Type B pancreatic cell (in vitro differentiated cells): ENCODE measurements around the gene THSD4. TPM values are rescaled to one million over a fixed set of nuclear protein-coding genes. Genes with fewer than 3 reads are reported as not detected.

Experiments used
- DNase-seq: peaks from one replicate; pipeline ENCODE4 v3.0.0; 2021; ENCODE audit warnings: mixed read lengths; ENCODE audit not compliant: unreplicated experiment; ENCODE audit errors: extremely low spot score
- H3K27ac Mint-ChIP-seq: 2 replicates; pipeline ENCODE4 v1.8.0; 2021; ENCODE audit warnings: mild to moderate bottlenecking, mixed read lengths
- H3K27me3 Mint-ChIP-seq: 2 replicates; pipeline ENCODE4 v1.8.0; 2021; ENCODE audit warnings: mixed read lengths
- H3K36me3 Mint-ChIP-seq: 2 replicates; pipeline ENCODE4 v1.8.0; 2021; ENCODE audit warnings: mixed read lengths
- H3K4me1 Mint-ChIP-seq: one replicate; pipeline ENCODE4 v1.8.0; 2021; ENCODE audit warnings: mixed read lengths; ENCODE audit not compliant: unreplicated experiment
- H3K4me3 Mint-ChIP-seq: 2 replicates; pipeline ENCODE4 v1.8.0; 2021; ENCODE audit warnings: mild to moderate bottlenecking, mixed read lengths
- H3K9me3 Mint-ChIP-seq: 2 replicates; pipeline ENCODE4 v1.8.0; 2021; ENCODE audit warnings: mixed read lengths
- total RNA-seq: library from RNA; stranded (reverse); gene quantifications from 2 replicates; pipeline ENCODE4 v1.2.1, GENCODE V29; 2021; ENCODE audit warnings: low replicate concordance
- TF ChIP-seq, protein P1 (sequence below): fragments of 200-600 bp; sonication (generic); conservative IDR thresholded peaks from 2 replicates; pipeline ENCODE4 v1.5.0; 2021; ENCODE audit warnings: antibody characterized with exemption, mild to moderate bottlenecking

Gene THSD4
- total RNA-seq, 1 donor from 2014 or later: 43.3 TPM

DNA sequence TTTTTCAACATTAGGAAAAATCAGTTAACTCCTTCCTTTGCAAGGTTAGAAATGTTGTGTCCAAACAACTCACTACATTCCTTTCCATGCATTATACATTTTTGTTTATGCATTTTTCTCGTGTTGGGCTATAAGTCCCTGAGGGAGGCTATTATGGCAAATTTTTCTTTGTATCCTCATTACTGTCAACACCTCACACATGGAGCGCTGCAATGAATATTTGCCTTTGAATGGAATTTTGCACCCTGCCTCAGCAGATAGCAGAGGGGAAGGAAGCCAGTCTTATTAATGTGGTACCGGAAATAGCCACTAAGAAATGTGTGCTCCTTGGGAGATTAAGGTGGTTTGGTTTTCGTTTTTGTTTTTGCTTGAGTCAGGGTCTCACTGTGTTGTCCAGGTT is 134.7 kb downstream of the THSD4 start:
- peaks cover 27% of the 10 kb centered on the region for H3K4me1 Mint-ChIP-seq
- no peak overlapping the region for H3K4me3 Mint-ChIP-seq
- DNase-seq: no peak
- H3K36me3 Mint-ChIP-seq: no peaks in the 10 kb centered on the region
- H3K9me3 Mint-ChIP-seq: no peaks in the 10 kb centered on the region
- TF ChIP-seq, protein P1, sequence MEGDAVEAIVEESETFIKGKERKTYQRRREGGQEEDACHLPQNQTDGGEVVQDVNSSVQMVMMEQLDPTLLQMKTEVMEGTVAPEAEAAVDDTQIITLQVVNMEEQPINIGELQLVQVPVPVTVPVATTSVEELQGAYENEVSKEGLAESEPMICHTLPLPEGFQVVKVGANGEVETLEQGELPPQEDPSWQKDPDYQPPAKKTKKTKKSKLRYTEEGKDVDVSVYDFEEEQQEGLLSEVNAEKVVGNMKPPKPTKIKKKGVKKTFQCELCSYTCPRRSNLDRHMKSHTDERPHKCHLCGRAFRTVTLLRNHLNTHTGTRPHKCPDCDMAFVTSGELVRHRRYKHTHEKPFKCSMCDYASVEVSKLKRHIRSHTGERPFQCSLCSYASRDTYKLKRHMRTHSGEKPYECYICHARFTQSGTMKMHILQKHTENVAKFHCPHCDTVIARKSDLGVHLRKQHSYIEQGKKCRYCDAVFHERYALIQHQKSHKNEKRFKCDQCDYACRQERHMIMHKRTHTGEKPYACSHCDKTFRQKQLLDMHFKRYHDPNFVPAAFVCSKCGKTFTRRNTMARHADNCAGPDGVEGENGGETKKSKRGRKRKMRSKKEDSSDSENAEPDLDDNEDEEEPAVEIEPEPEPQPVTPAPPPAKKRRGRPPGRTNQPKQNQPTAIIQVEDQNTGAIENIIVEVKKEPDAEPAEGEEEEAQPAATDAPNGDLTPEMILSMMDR: no peak
- H3K27me3 Mint-ChIP-seq: peaks cover under 1% of the 10 kb centered on the region
- H3K27ac Mint-ChIP-seq: no peak overlapping the region

DNA sequence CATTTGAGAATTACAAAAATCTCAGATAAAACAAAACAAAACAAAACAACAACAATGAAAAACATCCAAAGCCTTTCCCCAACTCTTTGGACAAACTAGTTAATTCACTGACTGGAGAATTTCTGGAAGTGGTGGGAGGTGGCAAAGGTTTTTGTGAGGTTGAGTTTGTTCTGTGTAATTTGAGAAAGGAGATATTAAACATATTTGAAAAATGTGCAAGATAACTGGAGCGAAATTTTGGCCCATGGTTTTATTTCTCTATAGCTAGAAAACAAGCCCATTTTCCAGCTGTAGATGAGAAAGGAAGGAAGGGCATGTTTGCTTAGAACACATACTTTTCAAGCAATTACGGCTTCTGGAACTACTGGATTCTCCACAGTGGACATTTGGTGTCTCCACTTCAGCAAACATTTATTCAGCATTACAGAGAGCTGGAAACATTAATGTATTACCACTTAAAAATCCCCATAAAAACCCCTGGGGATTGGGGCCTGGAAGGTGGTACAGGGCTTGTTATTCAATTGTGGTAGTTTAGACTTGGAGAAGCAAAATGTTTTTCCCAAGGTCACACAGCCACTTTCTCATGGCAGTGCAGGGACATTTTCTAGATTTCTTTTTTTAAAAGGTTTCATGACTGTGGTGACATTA is 135.8 kb downstream of the THSD4 start:
- TF ChIP-seq, protein P1: no peak
- Mint-ChIP-seq H3K36me3 (peaks cover 3% of the 10 kb centered on the region), H3K4me1 (peaks cover 27% of the 10 kb centered on the region), H3K27me3 (peaks cover 5% of the 10 kb centered on the region), H3K27ac (peak overlapping the region; percentile 66), H3K4me3 (peak overlapping the region; percentile 8), H3K9me3 (no peaks in the 10 kb centered on the region)
- DNase-seq: no peak

DNA sequence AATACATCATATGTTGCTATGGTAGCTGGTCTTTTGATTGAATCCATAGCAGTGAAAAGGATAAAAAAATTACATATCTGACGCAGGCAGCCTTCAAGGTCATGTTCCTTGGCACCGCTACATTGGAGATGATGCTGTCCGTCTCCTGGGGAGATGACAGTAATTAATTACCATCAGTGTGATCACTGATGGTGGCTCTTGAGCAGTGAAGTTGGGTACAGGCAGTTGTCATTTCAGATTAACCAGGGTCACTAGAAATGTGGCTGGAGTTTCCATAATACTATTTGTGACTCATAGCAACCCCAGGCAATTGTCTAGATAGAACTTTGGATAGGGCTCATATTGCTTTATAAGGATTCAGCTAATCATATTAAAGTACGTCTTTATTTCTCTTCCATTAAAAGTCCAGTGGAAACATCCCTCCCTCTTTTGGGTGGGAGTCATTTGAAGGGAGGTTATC is 136.3 kb downstream of the THSD4 start:
- H3K36me3 Mint-ChIP-seq: peaks cover 6% of the 10 kb centered on the region
- peaks cover 5% of the 10 kb centered on the region for H3K27me3 Mint-ChIP-seq
- H3K4me3 Mint-ChIP-seq: peak overlapping the region; percentile 29

DNA sequence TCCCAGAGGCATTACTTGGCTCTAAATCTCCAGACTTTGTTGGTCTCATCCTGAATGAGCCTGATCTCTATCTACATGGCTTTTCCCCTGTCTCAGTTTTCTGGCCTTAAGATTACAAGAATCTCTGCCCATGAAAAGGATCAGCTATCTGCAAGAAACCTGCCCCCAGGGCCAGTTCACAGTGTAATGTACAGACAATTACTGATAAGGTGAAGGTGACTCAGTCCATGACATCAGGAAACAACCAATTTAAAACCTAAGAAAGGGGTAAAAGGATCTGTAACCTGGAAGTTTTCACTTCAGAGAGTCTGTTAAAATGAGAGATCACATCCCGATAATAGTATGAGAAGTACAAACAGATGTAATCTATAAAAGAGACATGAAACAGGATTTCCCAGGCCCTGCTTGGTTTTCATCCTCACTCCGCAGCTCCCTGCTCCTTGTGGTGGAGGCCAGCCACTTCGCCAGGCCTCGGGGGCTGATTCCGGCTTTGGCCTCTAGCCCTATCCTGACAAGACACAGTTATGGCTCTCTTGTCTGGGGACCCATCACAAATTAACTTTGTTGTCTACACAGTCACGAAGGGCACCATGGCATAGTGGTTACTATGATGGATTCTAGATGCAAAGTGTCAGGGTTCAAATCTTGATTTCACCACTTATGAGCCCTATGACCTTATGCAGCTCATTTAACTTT is 136.9 kb downstream of the THSD4 start:
- TF ChIP-seq, protein P1: no peak
- DNase-seq: no peak
- peaks cover 27% of the 10 kb centered on the region for H3K4me1 Mint-ChIP-seq
- peaks cover 5% of the 10 kb centered on the region for H3K27me3 Mint-ChIP-seq
- peaks cover 9% of the 10 kb centered on the region for H3K36me3 Mint-ChIP-seq
- H3K4me3 Mint-ChIP-seq: peak overlapping the region; percentile 29
- H3K27ac Mint-ChIP-seq: peak overlapping the region; percentile 66
- no peaks in the 10 kb centered on the region for H3K9me3 Mint-ChIP-seq

More for the DNA sequence above, 136.3 kb downstream of the THSD4 start:
- Mint-ChIP-seq H3K4me1 (peaks cover 27% of the 10 kb centered on the region), H3K9me3 (no peaks in the 10 kb centered on the region), H3K27ac (peak overlapping the region; percentile 66)
- TF ChIP-seq, protein P1: no peak
- no peak for DNase-seq

DNA sequence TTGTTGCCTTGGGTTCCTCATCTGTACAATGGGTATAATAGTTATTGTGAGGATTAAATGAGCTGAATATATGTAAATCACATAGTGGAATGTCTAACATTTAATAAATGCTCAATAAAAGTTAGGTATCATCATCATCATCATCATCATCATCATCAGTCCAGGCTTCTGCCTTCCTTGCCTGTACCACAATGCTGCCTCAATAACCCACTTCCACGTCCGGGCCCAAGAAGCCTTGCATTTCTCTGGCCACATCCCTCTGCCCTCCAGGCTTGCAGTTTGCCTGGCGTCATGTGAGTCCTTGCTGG is 137.4 kb downstream of the THSD4 start:
- TF ChIP-seq, protein P1: no peak
- peaks cover 12% of the 10 kb centered on the region for H3K36me3 Mint-ChIP-seq
- H3K4me3 Mint-ChIP-seq: no peak overlapping the region
- no peak overlapping the region for H3K27ac Mint-ChIP-seq
- DNase-seq: no peak
- H3K27me3 Mint-ChIP-seq: peaks cover 5% of the 10 kb centered on the region
- H3K4me1 Mint-ChIP-seq: peaks cover 27% of the 10 kb centered on the region
- no peaks in the 10 kb centered on the region for H3K9me3 Mint-ChIP-seq
